PC-9 (cell line): ENCODE data around the gene SUPT5H. TPM values are rescaled to one million over a fixed set of nuclear protein-coding genes. Genes with fewer than 3 reads are reported as not detected.

ENCODE experiments used
- BruUV-seq: library from RNA; stranded (reverse); fragments of 400-500 nt; replicated peaks from 2 replicates; lab custom pipeline; 2021; lab: Mats Ljungman, UMichigan
- CTCF ChIA-PET: fragments of 300-600 bp; sonication (Branson Sonifier 250); formaldehyde crosslinking; loops from one replicate; lab custom pipeline; 2022; ENCODE audit warnings: antibody characterized with exemption; lab: Charles Lee
- POLR2A ChIA-PET: fragments of 300-600 bp; sonication (Branson Sonifier 250); formaldehyde crosslinking; loops from one replicate; lab custom pipeline; 2022; ENCODE audit warnings: antibody characterized with exemption; ENCODE audit not compliant: unreplicated experiment; lab: Charles Lee
- DNase-seq, 2 experiments: peaks; one replicate each; pipeline versions ENCODE4 v3.0.0 to v3.0.0-alpha.2; 2015 to 2022; ENCODE audit warnings: mixed read lengths in 1 of 2
- H2AFZ ChIP-seq: fragments of 200-600 bp; sonication (generic); 2 replicates; pipeline ENCODE4 v1.8.1; 2017; ENCODE audit warnings: antibody characterized with exemption
- H3F3A ChIP-seq: fragments of 200-600 bp; sonication (generic); 2 replicates; pipeline ENCODE4 v1.8.1; 2017; ENCODE audit warnings: antibody characterized with exemption, mild to moderate bottlenecking, low read depth; ENCODE audit not compliant: insufficient read depth
- H3K27ac ChIP-seq: fragments of 200-600 bp; sonication (generic); 2 replicates; pipeline ENCODE4 v1.6.1; 2016; ENCODE audit warnings: mixed run types
- H3K27me3 ChIP-seq: fragments of 200-600 bp; sonication (generic); 2 replicates; pipeline ENCODE4 v1.6.1; 2016; ENCODE audit warnings: low read depth, mixed run types; ENCODE audit not compliant: insufficient read depth
- H3K36me3 ChIP-seq: fragments of 200-600 bp; sonication (generic); 2 replicates; pipeline ENCODE4 v1.6.1; 2016; ENCODE audit warnings: low read depth, mixed run types
- H3K4me1 ChIP-seq: fragments of 200-600 bp; sonication (generic); replicated peaks from 2 replicates; pipeline ENCODE4 v1.6.1; 2016; ENCODE audit warnings: mixed run types; ENCODE audit not compliant: insufficient read depth
- H3K4me2 ChIP-seq: fragments of 200-600 bp; sonication (generic); 2 replicates; pipeline ENCODE4 v1.6.1; 2017; ENCODE audit warnings: mixed run types
- H3K4me3 ChIP-seq: fragments of 200-600 bp; sonication (generic); 2 replicates; pipeline ENCODE4 v1.6.1; 2016; ENCODE audit warnings: mixed run types
- H3K79me2 ChIP-seq: fragments of 200-600 bp; sonication (generic); 2 replicates; pipeline ENCODE4 v1.6.1; 2017; ENCODE audit warnings: low read depth, mixed run types
- H3K9me2 ChIP-seq: fragments of 200-600 bp; sonication (generic); 2 replicates; pipeline ENCODE4 v1.8.1; 2017; ENCODE audit warnings: mild to moderate bottlenecking; ENCODE audit not compliant: insufficient read depth
- H3K9me3 ChIP-seq: fragments of 200-600 bp; sonication (generic); 2 replicates; pipeline ENCODE4 v1.8.1; 2016; ENCODE audit warnings: low read depth; ENCODE audit not compliant: insufficient read depth
- H4K20me1 ChIP-seq: fragments of 200-600 bp; sonication (generic); 2 replicates; pipeline ENCODE4 v1.8.1; 2017; ENCODE audit not compliant: insufficient read depth
- EZH2 ChIP-seq: fragments of 200-600 bp; sonication (generic); IDR thresholded peaks from 2 replicates; pipeline ENCODE4 v1.8.0; 2017; ENCODE audit warnings: antibody characterized with exemption, low read depth
- intact Hi-C: fragments of 100-400 bp; cut with micrococcal nuclease; formaldehyde crosslinking; loops from one replicate; pipeline ENCODE4 v1.10.0; 2022; ENCODE audit not compliant: unreplicated experiment
- total RNA-seq: library from RNA; stranded (reverse); gene quantifications from 2 replicates; pipeline ENCODE4 v1.2.3, GENCODE V29; 2021
- TF ChIP-seq, protein P1 (sequence below): fragments of 200-600 bp; sonication (generic); conservative IDR thresholded peaks from 2 replicates; pipeline ENCODE4 v1.6.1; 2017; ENCODE audit warnings: mixed run types, antibody characterized with exemption, mild to moderate bottlenecking, moderate library complexity

Gene SUPT5H
- total RNA-seq, 1 experiment from 2014 or later = 118 TPM

DNA sequence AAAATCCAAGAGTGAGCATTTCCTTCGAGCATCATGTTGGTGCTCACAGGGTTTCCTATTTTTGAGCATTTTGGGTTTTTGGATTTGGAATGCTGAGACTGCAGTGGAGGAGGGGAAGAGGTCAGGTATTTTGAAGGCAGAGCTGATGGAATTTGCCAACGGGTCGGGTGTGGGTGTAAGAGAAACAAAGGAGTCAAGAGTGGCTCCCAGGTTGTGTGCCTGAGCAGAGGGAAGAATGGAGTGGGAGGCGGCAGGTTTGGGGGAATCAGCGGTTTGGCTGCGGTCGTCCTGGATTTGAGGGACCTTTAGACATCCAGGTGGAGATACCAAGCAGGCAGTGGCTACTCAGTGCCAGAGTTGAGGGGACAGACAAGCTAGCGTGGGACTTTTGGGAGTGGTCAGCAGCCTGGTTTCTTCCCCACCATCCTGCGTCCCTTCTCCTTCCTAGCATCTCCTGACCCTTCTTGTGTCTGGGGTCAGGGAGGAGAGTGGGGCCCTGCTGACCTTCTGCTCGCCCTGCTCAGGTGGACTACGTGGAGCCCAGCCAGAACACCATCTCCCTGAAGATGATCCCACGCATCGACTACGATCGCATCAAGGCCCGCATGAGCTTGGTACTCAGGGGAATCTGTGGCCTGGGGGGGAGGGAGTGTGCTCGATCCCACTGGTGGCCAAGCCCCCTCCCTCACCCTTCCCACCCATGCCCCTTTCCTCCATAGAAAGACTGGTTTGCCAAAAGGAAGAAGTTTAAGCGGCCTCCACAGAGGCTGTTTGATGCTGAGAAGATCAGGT, 20.8 kb downstream of the SUPT5H start:
- no peak for DNase-seq
- no peak for TF ChIP-seq EZH2
- TF ChIP-seq, protein P1, sequence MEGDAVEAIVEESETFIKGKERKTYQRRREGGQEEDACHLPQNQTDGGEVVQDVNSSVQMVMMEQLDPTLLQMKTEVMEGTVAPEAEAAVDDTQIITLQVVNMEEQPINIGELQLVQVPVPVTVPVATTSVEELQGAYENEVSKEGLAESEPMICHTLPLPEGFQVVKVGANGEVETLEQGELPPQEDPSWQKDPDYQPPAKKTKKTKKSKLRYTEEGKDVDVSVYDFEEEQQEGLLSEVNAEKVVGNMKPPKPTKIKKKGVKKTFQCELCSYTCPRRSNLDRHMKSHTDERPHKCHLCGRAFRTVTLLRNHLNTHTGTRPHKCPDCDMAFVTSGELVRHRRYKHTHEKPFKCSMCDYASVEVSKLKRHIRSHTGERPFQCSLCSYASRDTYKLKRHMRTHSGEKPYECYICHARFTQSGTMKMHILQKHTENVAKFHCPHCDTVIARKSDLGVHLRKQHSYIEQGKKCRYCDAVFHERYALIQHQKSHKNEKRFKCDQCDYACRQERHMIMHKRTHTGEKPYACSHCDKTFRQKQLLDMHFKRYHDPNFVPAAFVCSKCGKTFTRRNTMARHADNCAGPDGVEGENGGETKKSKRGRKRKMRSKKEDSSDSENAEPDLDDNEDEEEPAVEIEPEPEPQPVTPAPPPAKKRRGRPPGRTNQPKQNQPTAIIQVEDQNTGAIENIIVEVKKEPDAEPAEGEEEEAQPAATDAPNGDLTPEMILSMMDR = no peak
- peaks cover 16% of the 10 kb centered on the region; the same call in 1 of the 2 replicates for H3K36me3 ChIP-seq
- no peak overlapping the region for H3K4me3 ChIP-seq
- ChIA-PET POLR2A (no interaction called here), CTCF (interaction anchor here (0.6 kb wide), 1 partner anchor 67 kb away, joined by 6 read pairs; the partner anchor contains the start of gene EID2B)
- no TSS peak for BruUV-seq
- no peak overlapping the region for H3K27ac ChIP-seq
- no peaks in the 10 kb centered on the region for H3K79me2 ChIP-seq
- H3K4me1 ChIP-seq = no peaks in the 10 kb centered on the region
- H2AFZ ChIP-seq = no peak overlapping the region
- H3K4me2 ChIP-seq = no peak overlapping the region
- no peaks in the 10 kb centered on the region for H3K27me3 ChIP-seq
- no peaks in the 10 kb centered on the region for H3K9me2 ChIP-seq
- H3F3A ChIP-seq = peaks cover 3% of the 10 kb centered on the region; the same call in 1 of the 2 replicates
- H4K20me1 ChIP-seq = peaks cover 3% of the 10 kb centered on the region; the same call in 1 of the 2 replicates
- H3K9me3 ChIP-seq = no peaks in the 10 kb centered on the region
- intact Hi-C loops = no loop called here

DNA sequence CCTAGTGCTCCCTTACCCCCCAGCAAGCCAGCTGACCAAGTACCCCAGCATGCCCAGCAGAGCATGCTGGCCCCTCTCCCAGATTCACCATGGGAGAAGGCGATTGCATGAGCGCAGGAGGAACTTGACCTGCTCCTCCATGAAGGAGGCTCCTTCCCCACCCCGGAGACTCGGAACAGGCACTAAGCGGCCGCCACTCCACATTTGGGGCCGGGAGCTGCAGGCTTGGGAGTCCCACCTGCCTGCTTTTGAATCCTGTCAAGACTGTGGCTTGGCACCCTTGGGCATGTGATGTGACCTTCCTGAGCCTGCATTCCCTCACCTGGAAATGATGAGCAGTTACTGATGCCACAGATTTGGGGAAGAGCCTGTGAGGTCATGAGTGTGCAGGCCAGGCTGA, 22.6 kb downstream of the SUPT5H start:
- H2AFZ ChIP-seq = no peak overlapping the region

DNA sequence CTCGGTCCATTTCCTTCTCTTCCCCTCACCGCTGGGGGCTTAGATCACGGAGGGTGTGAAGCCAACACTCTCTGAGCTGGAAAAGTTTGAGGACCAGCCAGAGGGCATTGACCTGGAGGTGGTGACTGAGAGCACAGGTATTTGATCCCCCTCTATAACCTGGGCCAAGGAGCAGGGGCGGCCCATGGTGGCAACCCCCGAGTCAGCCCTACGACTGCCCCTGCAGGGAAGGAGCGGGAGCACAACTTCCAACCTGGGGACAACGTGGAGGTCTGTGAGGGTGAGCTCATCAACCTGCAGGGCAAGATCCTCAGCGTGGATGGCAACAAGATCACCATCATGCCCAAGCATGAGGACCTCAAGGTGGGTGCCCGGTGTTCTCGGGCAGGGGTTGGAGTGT, 23.7 kb downstream of the SUPT5H start:
- H3K9me3 ChIP-seq = no peaks in the 10 kb centered on the region
- CTCF ChIA-PET = no interaction called here
- BruUV-seq = no TSS peak
- no peak for DNase-seq
- no peak overlapping the region for H3K27ac ChIP-seq
- H3K4me1 ChIP-seq = no peaks in the 10 kb centered on the region
- H3K4me2 ChIP-seq = no peak overlapping the region
- no peak overlapping the region for H2AFZ ChIP-seq
- no peak overlapping the region for H3K4me3 ChIP-seq
- POLR2A ChIA-PET = no interaction called here
- H3K9me2 ChIP-seq = no peaks in the 10 kb centered on the region
- H4K20me1 ChIP-seq = peaks cover 3% of the 10 kb centered on the region; the same call in 1 of the 2 replicates
- TF ChIP-seq, protein P1 = no peak
- TF ChIP-seq EZH2 = no peak
- no peaks in the 10 kb centered on the region for H3F3A ChIP-seq
- H3K79me2 ChIP-seq = no peaks in the 10 kb centered on the region
- intact Hi-C loops = no loop called here
- H3K36me3 ChIP-seq = 0 out of 2 replicates have a peak, but pooled peaks cover 12% of the 10 kb centered on the region
- no peaks in the 10 kb centered on the region for H3K27me3 ChIP-seq

More for the DNA sequence above, 22.6 kb downstream of the SUPT5H start:
- Histone ChIP-seq H3K4me3 (no peak overlapping the region), H3K79me2 (no peaks in the 10 kb centered on the region), H3K36me3 (peaks cover 19% of the 10 kb centered on the region; the same call in 1 of the 2 replicates), H3K4me2 (no peak overlapping the region), H3K9me2 (no peaks in the 10 kb centered on the region), H3F3A (peaks cover 3% of the 10 kb centered on the region; the same call in 1 of the 2 replicates), H4K20me1 (peaks cover 3% of the 10 kb centered on the region; the same call in 1 of the 2 replicates), H3K27ac (no peak overlapping the region), H3K27me3 (no peaks in the 10 kb centered on the region), H3K9me3 (no peaks in the 10 kb centered on the region), H3K4me1 (no peaks in the 10 kb centered on the region)
- BruUV-seq = no TSS peak
- DNase-seq = no peak
- ChIA-PET POLR2A (no interaction called here), CTCF (no interaction called here)
- TF ChIP-seq, protein P1 = no peak
- TF ChIP-seq EZH2 = no peak
- intact Hi-C loops = no loop called here
